GM19035 (cell line): Measurements from ENCODE around the gene SPDYE3.
"Not testable (repeated sequence)": the region's sequence is repeated elsewhere in the genome, so short reads cannot be mapped to it uniquely, and the experiment has no call there.

Experiments used
- ATAC-seq: cut with Tn5 transposase; IDR thresholded peaks from one replicate; pipeline ENCODE4 v1.9.1; 2021; ENCODE audit not compliant: unreplicated experiment

SPDYE3 gene

GRCh38 chr7:100348805-100349204 lies 41.3 kb downstream of the SPDYE3 start:
- no peak for ATAC-seq

GRCh38 chr7:100349757-100350156 lies 42.3 kb downstream of the SPDYE3 start:
- ATAC-seq, result no peak

- ATAC-seq, result no peak
Observed at GRCh38 chr7:100351657-100352058, 44.2 kb downstream of the SPDYE3 start.

GRCh38 chr7:100352230-100352781 lies 44.8 kb downstream of the SPDYE3 start:
- not testable (repeated sequence) for ATAC-seq

GRCh38 chr7:100352984-100353684 lies 45.6 kb downstream of the SPDYE3 start:
- ATAC-seq, result no peak

GRCh38 chr7:100353685-100354330 lies 46.3 kb downstream of the SPDYE3 start:
- no peak for ATAC-seq

GRCh38 chr7:100356416-100357068 lies 49.0 kb downstream of the SPDYE3 start:
- ATAC-seq, result no peak

- no peak for ATAC-seq
Observed at GRCh38 chr7:100357131-100357561, 49.6 kb downstream of the SPDYE3 start.

- ATAC-seq, result no peak
Observed at GRCh38 chr7:100358027-100358856, 50.7 kb downstream of the SPDYE3 start, which contains the start of gene PILRB. Gene PILRB (plus strand): TSS chr7:100358117. CDS start chr7:100358303, 186 bp downstream.

GRCh38 chr7:100358857-100359212 lies 51.3 kb downstream of the SPDYE3 start:
- ATAC-seq, result no peak

GRCh38 chr7:100360135-100360854 lies 52.8 kb downstream of the SPDYE3 start:
- ATAC-seq, result no peak

- no peak for ATAC-seq
Observed at GRCh38 chr7:100363098-100363497, 55.6 kb downstream of the SPDYE3 start.

- ATAC-seq, result not testable (repeated sequence)
Observed at GRCh38 chr7:100363797-100364196, 56.3 kb downstream of the SPDYE3 start.

- ATAC-seq, result no peak
Observed at GRCh38 chr7:100364480-100364879, 57.0 kb downstream of the SPDYE3 start.

GRCh38 chr7:100365998-100366367 lies 58.5 kb downstream of the SPDYE3 start:
- not testable (repeated sequence) for ATAC-seq

- no peak for ATAC-seq
Observed at GRCh38 chr7:100366411-100367250, 59.1 kb downstream of the SPDYE3 start.

- ATAC-seq, result no peak
Observed at GRCh38 chr7:100367251-100367620, 59.7 kb downstream of the SPDYE3 start.

- no peak for ATAC-seq
Observed at GRCh38 chr7:100367676-100368613, 60.4 kb downstream of the SPDYE3 start.
